ENCODE data around the gene MAP3K7. TPM values are rescaled to one million over a fixed set of nuclear protein-coding genes. Genes with fewer than 3 reads are reported as not detected.

Gene MAP3K7
- total and polyA plus RNA-seq, 2 experiments from 2014 or later, result 33.2 to 47.1 TPM

- TF ChIP-seq ETS1 (IDR thresholded peaks at IDR 0.05) (no peak), JUNB (IDR thresholded peaks at IDR 0.05; ENCODE audit: unreplicated experiment) (no peak), STAT1 (IDR thresholded peaks at IDR 0.05; ENCODE audit: unreplicated experiment) (no peak), NANOG (IDR thresholded peaks at IDR 0.05; ENCODE audit: borderline replicate concordance) (no peak), CTCF (conservative IDR thresholded peaks at IDR 0.05; ENCODE audit: low read depth in 2 of 2) (no peak), CREB1 (CRISPR knock-in tag; IDR thresholded peaks at IDR 0.05; ENCODE audit: low read depth) (no peak), EZH2phosphoT487 (IDR thresholded peaks at IDR 0.05; ENCODE audit: unreplicated experiment) (no peak), REST (IDR thresholded peaks at IDR 0.05; ENCODE audit: unreplicated experiment) (no peak), POLR2AphosphoS5 (IDR thresholded peaks at IDR 0.05; ENCODE audit: low read depth) (no peak), EZH2 (IDR thresholded peaks at IDR 0.05; ENCODE audit: low read depth, unreplicated experiment) (no peak)
Measured at GRCh38 chr6:90469906-90470305, 117.0 kb downstream of the MAP3K7 start (continued).

GRCh38 chr6:90468859-90469258 lies 118.0 kb downstream of the MAP3K7 start:
- no peaks in the 10 kb centered on the region for H3K4me1 ChIP-seq (ENCODE audit: insufficient read depth)
- Mint-ChIP-seq H3K9me3 (no peaks in the 10 kb centered on the region), H3K27me3 (ENCODE audit: insufficient read depth, low read depth, poor library complexity) (peaks cover 7% of the 10 kb centered on the region), H3K4me1 (peaks cover 8% of the 10 kb centered on the region), H3K36me3 (ENCODE audit: low read depth) (no peaks in the 10 kb centered on the region), H3K27ac (no peak overlapping the region), H3K4me3 (no peak overlapping the region)
- H4K20me1 ChIP-seq (replicated peaks; ENCODE audit: insufficient read depth), result no peaks in the 10 kb centered on the region
- no peak overlapping the region; the same call in 1 of the 2 replicates for H2AFZ ChIP-seq
- no peaks in the 10 kb centered on the region for H3K27me3 ChIP-seq (ENCODE audit: insufficient read depth)
- no peak overlapping the region for H3K4me3 ChIP-seq
- no peak for DNase-seq (ENCODE audit: low spot score)
- H3K4me2 ChIP-seq, result no peak overlapping the region
- no peak for ATAC-seq
- no peaks in the 10 kb centered on the region for H3F3A ChIP-seq (replicated peaks; ENCODE audit: low read depth)
- H3K9me2 ChIP-seq (ENCODE audit: insufficient read depth), result no peaks in the 10 kb centered on the region
- H3K79me2 ChIP-seq (replicated peaks; ENCODE audit: insufficient read depth), result no peaks in the 10 kb centered on the region
- no peaks in the 10 kb centered on the region for H3K36me3 ChIP-seq (ENCODE audit: insufficient read depth)
- no peak overlapping the region for H3K27ac ChIP-seq (ENCODE audit: low read depth)
- TF ChIP-seq EZH2phosphoT487 (IDR thresholded peaks at IDR 0.05; ENCODE audit: unreplicated experiment) (no peak), ZNF331 (CRISPR knock-in tag; IDR thresholded peaks at IDR 0.05; ENCODE audit: low read depth) (no peak), CTCF (conservative IDR thresholded peaks at IDR 0.05; ENCODE audit: low read depth in 2 of 2) (no peak), ZNF114 (CRISPR knock-in tag; IDR thresholded peaks at IDR 0.05) (no peak), POLR2AphosphoS5 (IDR thresholded peaks at IDR 0.05; ENCODE audit: low read depth) (no peak)

Measured in GM23338 (cell line).